Ramos (cell line): ENCODE data around the gene FGFR2.

ENCODE experiments used
- in situ Hi-C: fragments of 300-500 bp; cut with MboI; formaldehyde crosslinking; loops from one replicate; pipeline ENCODE4 v1.14.3; 2022; ENCODE audit warnings: low sequenced_read_pairs; ENCODE audit not compliant: unreplicated experiment

Gene FGFR2

DNA sequence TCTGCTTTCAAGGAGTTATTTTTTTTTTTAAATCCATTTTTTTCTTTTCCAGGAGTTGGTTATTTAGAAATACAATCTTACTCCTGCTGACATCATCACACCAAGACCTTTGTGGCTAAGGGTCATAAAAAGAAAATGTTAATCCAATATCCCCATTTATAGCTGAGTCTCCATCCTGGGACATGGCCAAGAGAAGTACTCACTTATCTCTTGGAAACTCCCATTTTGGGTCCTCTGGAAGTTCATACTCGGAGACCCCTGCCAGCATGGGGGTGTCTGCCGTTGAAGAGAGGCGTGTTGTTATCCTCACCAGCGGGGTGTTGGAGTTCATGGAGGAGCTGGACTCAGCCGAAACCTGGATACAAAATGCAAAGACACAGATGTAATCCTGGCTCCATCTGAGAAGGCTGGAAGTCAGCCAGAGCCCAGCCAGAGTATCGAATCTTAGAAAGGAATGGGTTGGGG lies 94.6 kb downstream of the FGFR2 start:
- in situ Hi-C loops, result no loop called here

DNA sequence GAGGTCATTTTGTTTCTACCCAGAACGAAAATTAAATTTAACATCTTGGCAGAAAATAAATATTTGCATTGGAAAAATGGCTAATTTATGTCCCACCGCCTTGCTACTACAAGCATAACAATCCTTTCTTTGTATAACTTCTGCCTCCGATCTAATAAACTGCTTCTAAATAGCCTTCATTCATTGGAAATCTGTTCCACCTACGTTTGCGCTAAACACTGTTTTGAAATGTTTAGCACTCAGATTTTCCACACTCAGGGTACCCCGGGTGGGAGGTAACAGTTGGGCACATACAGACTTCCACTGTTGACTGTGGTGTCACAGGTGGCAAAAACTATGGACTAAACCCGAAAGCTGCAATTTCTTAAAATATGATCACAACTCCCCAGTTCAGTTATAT lies 96.4 kb downstream of the FGFR2 start:
- in situ Hi-C loops, result no loop called here

DNA sequence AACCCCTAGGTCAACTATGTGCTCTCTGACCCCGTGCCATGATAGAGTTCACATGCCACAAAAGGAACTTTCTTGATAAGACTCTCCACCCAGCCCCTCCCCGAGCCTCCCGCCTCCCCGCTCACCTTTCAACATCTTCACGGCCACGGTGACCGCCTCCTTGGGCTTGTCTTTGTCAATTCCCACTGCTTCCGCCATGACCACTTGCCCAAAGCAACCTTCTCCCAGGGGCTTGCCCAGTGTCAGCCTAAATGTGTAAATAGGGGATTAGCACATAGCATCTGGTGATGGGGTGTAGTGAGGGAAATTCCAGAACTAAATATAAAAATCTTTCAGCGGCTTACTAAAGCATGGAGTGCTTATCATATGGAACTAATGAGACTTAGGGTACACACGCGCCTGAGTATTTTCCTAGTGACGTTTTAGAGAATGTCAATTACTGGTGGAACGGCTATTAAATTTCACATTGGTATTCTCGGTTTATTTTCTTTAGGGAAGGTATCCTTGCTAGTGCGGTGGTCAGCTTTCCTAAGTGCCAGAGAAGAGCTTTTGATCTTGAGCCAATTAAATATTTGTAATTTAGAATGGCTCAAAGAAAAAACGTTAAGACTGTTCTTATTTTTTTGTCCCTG lies 97.4 kb downstream of the FGFR2 start:
- in situ Hi-C loops, result no loop called here

DNA sequence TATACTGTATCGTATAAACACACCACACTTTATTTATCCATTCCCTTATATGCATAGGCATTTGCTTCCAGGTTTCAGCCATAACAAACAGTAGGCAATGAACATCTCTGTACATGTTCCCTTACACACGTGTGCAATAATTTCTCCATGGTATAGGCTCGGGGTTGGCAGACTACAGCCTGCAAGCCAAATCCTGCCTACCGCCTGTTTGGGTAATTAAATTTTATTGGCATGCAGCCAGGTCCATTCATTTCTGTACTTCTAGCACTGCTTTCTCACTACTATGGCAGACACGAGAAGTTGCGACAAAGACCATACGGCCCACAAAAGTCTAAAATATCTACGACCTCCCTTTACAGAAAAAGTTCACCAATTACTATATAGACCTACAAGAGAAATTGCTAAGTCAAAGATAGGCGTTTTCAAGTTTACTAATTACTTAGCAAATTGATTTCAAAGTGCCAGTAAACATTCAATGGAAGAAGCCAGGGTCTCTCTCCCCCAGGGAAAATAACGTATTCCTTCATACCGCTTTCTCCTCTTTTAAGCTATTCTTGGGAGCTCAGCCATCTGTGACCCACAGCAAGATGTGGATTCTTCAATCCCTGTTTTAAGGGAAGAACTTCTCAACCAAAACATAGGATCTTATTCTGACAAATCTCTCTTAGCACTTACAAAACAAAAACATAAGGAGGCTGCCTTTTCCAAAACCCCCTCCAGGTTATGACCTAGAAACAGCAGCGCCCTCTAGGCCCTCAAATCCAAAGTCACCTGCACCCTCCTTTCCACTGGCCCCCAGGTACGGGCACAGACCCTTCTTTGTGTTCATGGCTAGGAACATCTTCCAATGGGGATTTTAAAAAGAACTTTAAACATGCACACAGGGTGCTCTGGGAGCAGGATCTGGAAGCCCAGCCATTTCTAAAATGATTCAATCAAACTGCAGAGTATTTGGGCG lies 100.5 kb downstream of the FGFR2 start:
- in situ Hi-C loops, result no loop called here

DNA sequence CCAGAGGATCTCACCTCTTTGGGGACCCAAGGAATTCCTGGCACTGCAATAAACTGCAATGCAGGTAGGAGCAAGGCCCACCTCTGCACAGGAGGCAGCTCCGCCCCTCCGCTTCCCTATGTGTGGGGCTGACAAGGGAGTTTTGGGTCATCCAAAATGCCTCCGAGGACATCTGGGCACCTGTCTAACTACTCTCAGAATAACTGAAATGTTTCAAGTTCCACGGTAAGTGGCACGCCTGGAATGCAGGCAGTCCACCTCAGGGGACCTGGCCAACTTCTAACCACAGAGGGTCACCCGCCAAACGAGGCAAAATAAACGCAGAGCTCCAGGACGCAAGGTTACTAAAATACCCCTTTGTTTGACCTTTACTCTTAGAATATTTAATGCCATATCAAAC lies 102.5 kb downstream of the FGFR2 start:
- in situ Hi-C loops, result no loop called here

DNA sequence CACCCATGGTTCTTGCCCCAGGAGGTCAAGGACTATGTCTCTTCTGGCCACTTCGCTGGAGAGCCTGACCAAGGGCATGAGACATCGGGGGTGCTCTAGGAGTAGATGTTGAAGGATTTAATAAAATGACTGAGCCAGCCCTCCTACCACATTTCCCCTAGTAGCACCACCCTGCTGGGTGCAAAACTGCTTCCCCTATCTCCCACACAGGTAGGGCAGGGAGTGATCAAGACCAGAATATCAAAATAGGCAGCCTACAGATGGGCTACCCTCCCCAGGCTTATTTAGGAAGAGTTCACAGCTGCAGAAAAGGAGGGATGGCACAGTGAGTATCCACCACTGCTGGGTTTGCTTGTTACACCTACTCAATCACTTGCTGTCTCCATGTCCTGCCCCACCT lies 103.9 kb downstream of the FGFR2 start:
- in situ Hi-C loops, result no loop called here

DNA sequence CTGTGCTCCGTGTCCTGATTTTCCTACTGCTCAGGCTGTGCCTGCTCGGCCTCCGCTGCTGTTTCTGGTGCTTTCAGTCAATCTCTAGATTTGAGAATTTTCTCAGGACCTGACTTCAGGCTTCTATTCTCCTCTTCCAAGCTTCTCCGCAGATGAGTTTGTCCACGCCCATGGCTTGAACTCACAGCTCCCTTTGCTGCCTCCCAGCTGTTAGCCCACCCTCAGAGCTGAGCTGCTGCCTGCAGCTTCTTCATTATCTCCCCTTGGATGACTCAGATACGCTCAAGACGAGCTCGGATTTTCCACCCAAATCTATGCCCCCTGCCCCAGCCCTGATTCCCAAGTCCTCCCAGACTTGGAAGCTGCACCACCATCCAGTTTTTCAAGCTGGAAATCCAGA lies 104.7 kb downstream of the FGFR2 start:
- in situ Hi-C loops, result no loop called here

DNA sequence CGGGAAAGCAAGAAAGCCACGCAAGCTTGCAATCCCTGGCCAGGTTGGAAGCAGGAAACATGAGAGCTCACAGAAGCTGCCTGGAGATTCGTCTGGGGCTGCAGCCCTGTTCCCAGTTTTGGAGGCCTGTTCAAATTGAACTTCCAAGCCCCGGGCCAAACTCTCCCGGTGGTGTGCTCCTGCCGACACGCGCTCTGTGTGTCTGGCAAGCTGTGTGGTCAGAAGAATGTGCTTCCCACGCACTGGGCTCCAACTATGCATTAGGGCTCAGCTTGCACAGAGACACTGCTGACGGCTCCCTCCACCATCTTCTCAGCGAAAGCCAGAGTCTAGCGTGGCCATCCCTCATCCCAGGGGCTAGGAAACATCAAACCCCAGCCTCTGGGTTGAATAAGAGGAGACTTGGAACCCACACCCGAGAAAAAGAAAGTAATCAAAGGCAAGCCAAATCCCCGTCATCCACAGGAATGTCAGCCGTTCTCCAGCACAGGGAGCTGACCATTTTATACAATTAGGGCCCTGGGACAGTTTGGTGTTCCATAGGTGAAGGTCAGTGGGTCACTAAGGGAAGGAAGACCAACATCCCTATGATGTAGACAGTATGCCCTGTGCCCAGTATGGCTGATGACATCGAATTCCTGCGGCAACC lies 107.2 kb downstream of the FGFR2 start:
- in situ Hi-C loops, result no loop called here

DNA sequence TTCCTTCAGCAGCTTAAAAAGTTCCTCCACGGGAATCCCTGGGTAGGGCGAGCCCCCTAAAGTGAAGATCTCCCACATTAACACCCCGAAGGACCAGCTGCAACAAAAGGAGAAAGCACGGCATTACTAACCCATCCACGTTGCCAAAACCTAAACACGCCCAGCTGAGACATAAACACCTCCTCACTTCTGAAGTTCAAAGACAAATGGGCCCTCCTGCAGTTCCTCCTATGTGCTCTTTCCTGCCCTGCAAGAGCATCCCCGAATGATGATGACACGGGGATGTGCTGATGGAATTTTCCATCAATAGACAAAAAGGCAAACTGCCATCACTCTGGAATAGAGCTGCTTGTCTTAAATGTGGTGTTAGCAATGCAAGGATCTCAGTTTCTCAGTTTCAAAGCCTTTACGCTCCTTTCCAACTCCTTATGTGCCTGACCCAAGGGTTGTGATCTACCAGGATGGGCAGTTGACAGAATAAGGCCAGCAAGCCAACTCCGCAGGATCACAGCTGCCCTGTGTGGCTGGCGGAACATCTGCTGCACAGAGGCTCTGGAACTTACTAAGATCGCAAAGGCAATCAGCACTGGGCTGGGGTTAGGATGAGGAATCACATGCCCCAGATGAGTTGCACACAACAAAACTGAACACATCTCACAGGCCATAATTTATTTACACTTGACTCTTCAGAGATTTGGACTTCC lies 112.7 kb downstream of the FGFR2 start:
- in situ Hi-C loops, result no loop called here

DNA sequence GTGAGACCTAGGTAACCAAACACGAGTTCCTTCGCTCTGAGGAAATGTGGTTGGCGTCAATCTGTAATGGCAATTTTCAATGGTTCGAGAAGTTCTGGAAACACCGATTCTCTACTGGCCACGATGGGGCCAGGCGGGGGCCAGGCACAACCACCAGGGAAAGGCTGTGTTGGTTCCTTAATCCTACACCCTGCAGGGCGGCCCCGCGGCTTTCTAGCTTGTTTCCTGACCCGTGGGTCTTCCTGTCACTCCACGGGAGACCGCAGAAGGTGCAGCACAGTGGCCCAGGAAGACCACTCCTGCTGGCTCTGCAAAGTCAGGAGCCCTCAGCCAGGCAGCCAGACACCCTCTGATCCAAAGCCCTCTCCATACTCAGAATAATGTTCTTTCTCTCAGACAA lies 113.4 kb downstream of the FGFR2 start:
- in situ Hi-C loops, result no loop called here

DNA sequence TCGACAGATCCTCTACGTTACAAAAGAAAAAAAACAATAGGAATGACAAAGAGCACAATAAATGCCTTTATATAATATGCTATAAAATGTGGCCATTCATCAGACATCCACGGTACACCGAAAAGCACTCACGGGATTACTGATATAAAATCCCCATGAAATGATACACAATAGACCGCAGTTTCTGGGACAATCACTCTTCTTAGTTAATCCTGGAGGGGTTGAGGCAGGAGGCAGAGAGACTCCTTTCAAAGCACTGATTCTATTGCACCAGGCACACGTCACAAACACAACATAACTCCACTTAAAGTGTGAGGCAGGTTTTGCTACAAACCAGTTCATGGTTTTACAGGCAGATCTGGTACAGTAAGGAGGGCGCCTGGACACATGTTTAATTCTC lies 113.8 kb downstream of the FGFR2 start:
- in situ Hi-C loops, result no loop called here

DNA sequence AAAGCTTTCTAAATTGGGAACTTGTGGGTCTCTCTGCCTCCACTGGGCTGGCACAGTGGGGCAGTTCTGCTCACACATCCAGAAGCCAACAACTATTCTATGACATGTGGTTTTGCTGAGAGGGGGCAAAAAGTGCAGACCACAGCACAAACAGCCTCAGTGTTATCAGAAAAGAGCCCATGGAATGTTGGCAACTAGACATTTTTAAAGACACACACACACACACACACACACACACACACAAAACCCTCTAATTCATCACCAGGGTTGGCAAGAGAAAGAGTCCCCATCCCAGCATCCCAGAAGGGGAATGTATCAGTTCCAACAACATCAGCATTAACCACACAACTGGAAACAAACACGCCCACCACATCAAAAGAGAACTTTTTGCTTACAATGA lies 117.1 kb downstream of the FGFR2 start:
- in situ Hi-C loops, result no loop called here

DNA sequence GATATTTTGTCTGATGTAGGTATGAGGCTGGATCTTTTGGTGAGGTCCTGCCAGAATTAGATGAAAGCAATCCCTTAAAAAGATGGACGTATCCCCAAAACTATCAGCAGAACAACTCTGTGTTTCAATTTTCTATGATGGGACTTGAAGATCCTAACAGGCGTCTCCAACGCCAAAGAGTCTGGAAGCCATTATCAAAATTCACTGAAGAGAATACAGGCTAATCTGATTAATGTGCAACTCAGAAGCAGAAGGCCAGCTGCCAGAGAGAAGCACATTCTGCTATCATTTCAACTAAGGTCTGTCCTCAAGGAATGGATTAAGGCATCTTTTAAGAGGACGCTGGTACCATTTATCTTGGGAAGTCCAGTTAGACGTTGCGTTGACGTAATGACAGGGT lies 119.7 kb downstream of the FGFR2 start:
- in situ Hi-C loops, result no loop called here

DNA sequence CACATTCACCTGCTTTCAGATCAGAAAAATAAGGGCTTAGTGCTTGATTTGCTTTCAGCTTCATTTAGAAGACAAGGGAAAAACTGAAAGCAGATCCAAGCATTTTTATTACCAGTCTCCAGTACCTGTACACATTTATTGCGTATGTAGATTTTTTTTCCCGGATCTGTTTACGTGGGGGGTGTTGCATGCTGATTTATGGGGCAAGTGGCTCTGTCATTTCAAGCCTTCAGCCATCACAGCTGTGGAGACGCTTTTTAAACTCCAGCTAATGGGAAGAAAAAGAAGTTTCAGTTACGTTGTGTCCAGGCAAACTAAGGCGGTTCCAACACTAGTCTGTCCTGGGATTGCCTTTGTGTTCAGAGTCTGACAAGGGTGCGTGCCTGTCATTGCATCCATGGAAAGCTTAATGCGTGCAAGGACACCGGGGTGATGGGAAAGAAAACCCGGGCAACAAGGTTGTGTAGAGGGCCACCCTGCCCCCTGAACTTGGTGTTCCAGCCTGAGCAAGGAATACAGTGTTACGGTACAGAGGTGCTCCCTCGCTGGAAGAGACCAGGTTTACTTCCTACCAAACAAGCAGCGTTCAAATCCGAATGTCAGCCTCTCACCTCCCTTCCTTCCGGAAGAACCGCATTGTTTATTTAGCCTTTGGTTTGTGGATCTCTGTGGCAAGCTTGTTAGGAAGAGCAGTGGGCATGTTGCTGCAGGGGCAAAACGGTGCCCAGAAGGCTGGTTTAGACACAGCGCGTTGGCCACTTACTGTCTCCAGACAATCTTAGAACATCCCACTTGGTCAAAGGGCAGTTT lies 128.2 kb downstream of the FGFR2 start:
- in situ Hi-C loops, result no loop called here

DNA sequence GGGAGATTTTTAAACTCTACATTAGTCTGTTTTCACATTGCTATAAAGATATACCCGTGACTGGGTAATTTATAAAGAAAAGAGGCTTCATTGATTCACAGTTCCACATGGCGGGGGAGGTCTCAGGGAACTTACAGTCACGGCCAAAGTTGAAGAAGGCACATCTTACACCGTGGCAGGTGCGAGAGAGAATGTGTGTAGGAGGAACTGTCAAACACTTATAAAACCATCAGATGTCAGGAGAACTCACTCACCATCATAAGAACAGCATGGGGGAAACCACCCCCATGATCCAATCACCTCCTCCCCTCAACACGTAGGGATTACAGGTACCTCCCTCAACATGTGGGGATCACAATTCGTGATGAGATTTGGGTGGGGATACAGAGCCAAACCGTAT lies 129.5 kb downstream of the FGFR2 start:
- in situ Hi-C loops, result no loop called here

DNA sequence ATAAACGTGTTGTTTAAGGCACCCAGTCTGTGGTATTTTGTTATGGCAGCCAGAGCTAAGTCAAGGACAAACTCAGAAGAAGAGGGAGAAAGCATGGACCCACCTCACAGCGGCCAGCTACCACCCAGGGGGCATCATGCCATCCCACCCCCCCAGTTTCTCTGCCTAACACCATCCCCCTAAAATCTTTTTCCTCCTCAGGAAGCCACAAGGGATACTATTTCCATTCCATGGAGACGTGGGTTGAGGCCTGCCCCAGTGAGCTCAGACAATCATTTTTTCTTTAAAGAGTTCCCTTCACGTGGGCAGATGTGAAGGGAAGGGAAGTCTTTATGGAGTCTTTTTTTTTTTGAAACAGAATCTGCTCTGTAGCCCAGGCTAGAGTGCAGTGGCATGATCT lies 131.8 kb downstream of the FGFR2 start:
- in situ Hi-C loops, result no loop called here

DNA sequence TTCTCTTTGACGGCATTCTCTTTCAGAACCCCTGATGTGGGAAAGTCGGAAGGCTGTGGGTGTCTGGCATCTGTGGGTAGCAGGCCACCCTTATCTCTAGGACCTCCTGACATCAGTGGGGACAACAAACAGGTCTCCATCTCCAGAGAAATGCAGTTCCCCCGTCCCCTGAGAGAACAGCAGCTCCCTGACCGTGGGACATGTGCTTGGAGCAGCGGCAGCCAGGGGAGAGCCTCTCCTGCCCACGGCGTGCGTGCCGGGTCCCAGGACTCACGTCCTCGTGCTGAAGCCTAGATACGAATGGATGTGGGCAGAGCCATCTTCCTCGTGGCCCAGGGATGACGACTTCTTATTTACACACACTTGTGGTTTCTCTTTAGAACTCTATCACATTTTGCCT lies 133.0 kb downstream of the FGFR2 start:
- in situ Hi-C loops, result no loop called here

DNA sequence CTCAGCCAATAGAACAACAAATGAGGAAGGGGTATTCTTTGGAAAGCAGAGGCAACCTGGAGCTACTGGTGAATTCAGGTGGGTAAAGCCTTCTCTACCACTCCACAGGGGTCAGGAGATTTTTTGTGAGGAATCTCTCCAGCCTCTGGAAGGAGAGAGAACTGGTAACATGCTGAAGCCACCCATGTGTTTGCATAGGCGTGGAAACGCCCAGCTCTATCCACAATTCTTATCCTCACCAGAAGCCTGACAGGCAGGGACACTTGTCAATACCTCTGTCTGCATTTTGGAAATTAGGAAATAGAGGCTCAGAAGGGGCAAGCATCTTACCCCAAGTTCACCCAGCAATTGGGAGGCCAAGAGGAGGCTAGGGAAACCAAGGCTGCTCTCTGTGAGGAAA lies 133.7 kb downstream of the FGFR2 start:
- in situ Hi-C loops, result no loop called here

DNA sequence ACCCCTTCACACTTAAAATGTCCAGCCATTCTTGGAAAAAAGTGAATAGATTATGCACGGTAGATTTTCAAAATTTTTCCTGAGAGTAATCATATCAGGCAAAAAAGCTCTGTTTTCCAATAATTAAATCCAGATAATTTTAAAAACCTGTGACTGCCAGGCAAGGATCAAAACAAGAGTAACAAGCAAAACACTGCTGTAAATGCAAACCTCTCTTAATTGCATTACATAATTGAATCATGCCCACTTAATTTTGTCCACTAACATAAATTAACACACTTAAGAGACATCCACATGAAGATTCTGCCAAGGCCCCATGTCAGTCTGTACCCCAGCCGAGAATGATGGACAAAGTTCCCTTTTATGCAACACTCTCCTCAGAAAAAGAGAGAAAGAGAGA lies 135.3 kb downstream of the FGFR2 start:
- in situ Hi-C loops, result no loop called here

DNA sequence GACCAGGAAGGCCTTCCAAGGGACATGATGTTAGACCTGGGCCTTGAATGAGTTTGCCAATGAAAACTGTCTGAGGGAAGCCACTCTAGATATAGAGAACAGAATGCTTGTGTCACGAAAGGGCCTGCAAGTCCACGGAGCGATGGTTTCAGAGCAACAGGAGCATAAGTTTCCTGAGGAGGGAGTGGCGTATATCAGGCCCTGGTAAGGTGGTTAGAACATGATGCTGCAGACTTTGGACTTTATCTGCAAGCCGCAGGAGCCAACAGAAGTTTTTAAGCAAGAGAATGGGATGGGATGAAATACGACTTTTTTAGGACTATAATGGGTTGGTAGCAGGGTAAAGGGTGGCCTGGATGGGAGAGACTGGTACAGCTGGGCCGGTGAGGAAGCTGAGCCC lies 136.0 kb downstream of the FGFR2 start:
- in situ Hi-C loops, result no loop called here
